Frontal cortex (tissue), 4 donors: ENCODE results near the gene SRSF8. TPM values are rescaled to one million over a fixed set of nuclear protein-coding genes. Genes with fewer than 3 reads are reported as not detected.

Experiments
- DNase-seq, 2 donors: peaks; one replicate each; pipeline ENCODE4 v3.0.0; 2012; ENCODE audit warnings: low spot score in 2 of 2
- FAIRE-seq: peaks from 2 replicates; lab custom pipeline; 2012; peaks lifted over from hg19 to GRCh38; lab: Jason Lieb, UNC
- total RNA-seq: library from RNA; depleted of rRNA; stranded (reverse); fragments of >200 nt; gene quantifications from one replicate; pipeline ENCODE4 v1.2.3, GENCODE V29; 2014
- donor health status: control.
- donor health status: control.
- donor health status: control.

Gene SRSF8
- total RNA-seq, 1 donor from 2014 or later = 20.0 TPM

GRCh38 chr11:95067039-95067840, 521 bp downstream of the SRSF8 start:
- no peak for FAIRE-seq
- DNase-seq = peak; percentile 53 to 58

- DNase-seq (no peak), FAIRE-seq (no peak)
Measured at GRCh38 chr11:95067841-95068219, 1.1 kb downstream of the SRSF8 start.

GRCh38 chr11:95068549-95068948, 1.8 kb downstream of the SRSF8 start:
- no peak for FAIRE-seq
- DNase-seq = no peak

- FAIRE-seq (no peak), DNase-seq (no peak)
Measured at GRCh38 chr11:95070471-95070870, 3.8 kb downstream of the SRSF8 start.

GRCh38 chr11:95072948-95073347, 6.2 kb downstream of the SRSF8 start:
- DNase-seq = no peak
- FAIRE-seq = no peak

GRCh38 chr11:95074792-95075563, 8.3 kb downstream of the SRSF8 start:
- DNase-seq (no peak), FAIRE-seq (no peak)

- DNase-seq (no peak), FAIRE-seq (no peak)
Measured at GRCh38 chr11:95076416-95076815, 9.7 kb downstream of the SRSF8 start.

GRCh38 chr11:95076981-95077380, 10.3 kb downstream of the SRSF8 start:
- FAIRE-seq (no peak), DNase-seq (no peak)

GRCh38 chr11:95078526-95078925, 11.8 kb downstream of the SRSF8 start:
- DNase-seq (no peak), FAIRE-seq (no peak)

GRCh38 chr11:95081010-95081409, 14.3 kb downstream of the SRSF8 start:
- DNase-seq = no peak
- no peak for FAIRE-seq

- FAIRE-seq = no peak
Measured at GRCh38 chr11:95081412-95081811, 14.7 kb downstream of the SRSF8 start.

GRCh38 chr11:95082576-95083001, 15.9 kb downstream of the SRSF8 start:
- DNase-seq (no peak), FAIRE-seq (peak; percentile 56)

More at GRCh38 chr11:95081412-95081811, 14.7 kb downstream of the SRSF8 start:
- no peak for DNase-seq

- FAIRE-seq (no peak), DNase-seq (no peak)
Measured at GRCh38 chr11:95084509-95084908, 17.8 kb downstream of the SRSF8 start.

- FAIRE-seq = no peak
- DNase-seq = no peak
Measured at GRCh38 chr11:95085117-95085816, 18.5 kb downstream of the SRSF8 start.

GRCh38 chr11:95086151-95086550, 19.4 kb downstream of the SRSF8 start:
- no peak for FAIRE-seq
- DNase-seq = no peak

GRCh38 chr11:95086836-95087570, 20.3 kb downstream of the SRSF8 start:
- FAIRE-seq (no peak), DNase-seq (no peak)

- DNase-seq (no peak), FAIRE-seq (no peak)
Measured at GRCh38 chr11:95088946-95089619, 22.4 kb downstream of the SRSF8 start.

GRCh38 chr11:95089620-95090542, 23.2 kb downstream of the SRSF8 start, which contains the start of gene ENDOD1:
TSS of gene ENDOD1 (plus strand) at chr11:95089846. CDS start at chr11:95089928, 82 bp downstream.
- FAIRE-seq (no peak), DNase-seq (peak; percentile 80 to 86)
